GM18505 (cell line): ENCODE results near the gene NIBAN1.
"Not testable (repeated sequence)": the region's sequence is repeated elsewhere in the genome, so short reads cannot be mapped to it uniquely, and the experiment has no call there.

ENCODE experiments used
- ATAC-seq: cut with Tn5 transposase; IDR thresholded peaks from one replicate; pipeline ENCODE4 v1.9.1; 2021; ENCODE audit not compliant: unreplicated experiment
- POLR2A ChIP-seq: IDR thresholded peaks from 4 replicates; pipeline ENCODE4 v1.6.1; 2011; ENCODE audit warnings: borderline replicate concordance; ENCODE audit not compliant: insufficient read depth, insufficient read length; ENCODE audit errors: extremely low read depth

NIBAN1 gene

GRCh38 chr1:184965439-184965838 lies 8.9 kb downstream of the NIBAN1 start:
- ATAC-seq, result no peak
- no peak for TF ChIP-seq POLR2A

GRCh38 chr1:184959626-184960025 lies 14.7 kb downstream of the NIBAN1 start:
- no peak for ATAC-seq
- no peak for TF ChIP-seq POLR2A

- no peak for ATAC-seq
- TF ChIP-seq POLR2A, result no peak
Measured at GRCh38 chr1:184958554-184959353, 15.6 kb downstream of the NIBAN1 start.

- ATAC-seq, result not testable (repeated sequence)
Measured at GRCh38 chr1:184957901-184958300, 16.4 kb downstream of the NIBAN1 start.

GRCh38 chr1:184956999-184957700 lies 17.2 kb downstream of the NIBAN1 start:
- no peak for TF ChIP-seq POLR2A
- ATAC-seq, result no peak

GRCh38 chr1:184954232-184954995 lies 19.9 kb downstream of the NIBAN1 start:
- no peak for TF ChIP-seq POLR2A
- no peak for ATAC-seq

GRCh38 chr1:184953600-184954219 lies 20.6 kb downstream of the NIBAN1 start:
- no peak for ATAC-seq

GRCh38 chr1:184952428-184952827 lies 21.9 kb downstream of the NIBAN1 start:
- TF ChIP-seq POLR2A, result no peak

More at GRCh38 chr1:184953600-184954219, 20.6 kb downstream of the NIBAN1 start:
- TF ChIP-seq POLR2A, result no peak

GRCh38 chr1:184951788-184952187 lies 22.5 kb downstream of the NIBAN1 start:
- no peak for TF ChIP-seq POLR2A

More at GRCh38 chr1:184952428-184952827, 21.9 kb downstream of the NIBAN1 start:
- no peak for ATAC-seq

GRCh38 chr1:184950906-184951305 lies 23.4 kb downstream of the NIBAN1 start:
- no peak for TF ChIP-seq POLR2A
- no peak for ATAC-seq

More at GRCh38 chr1:184951788-184952187, 22.5 kb downstream of the NIBAN1 start:
- ATAC-seq, result no peak

- no peak for TF ChIP-seq POLR2A
- no peak for ATAC-seq
Measured at GRCh38 chr1:184950227-184950626, 24.1 kb downstream of the NIBAN1 start.

- no peak for TF ChIP-seq POLR2A
- no peak for ATAC-seq
Measured at GRCh38 chr1:184947497-184948256, 26.6 kb downstream of the NIBAN1 start.
